NCI-H446 treated with DMSO at 0.1 percent for 48 hours (cell line): ENCODE measurements around the gene IL16.
"Not testable (repeated sequence)": the region's sequence is repeated elsewhere in the genome, so short reads cannot be mapped to it uniquely, and the experiment has no call there.

ENCODE experiments used
- DNase-seq: peaks from one replicate; lab custom pipeline; 2025; lab: John Stamatoyannopoulos, UW

The IL16 gene

DNA sequence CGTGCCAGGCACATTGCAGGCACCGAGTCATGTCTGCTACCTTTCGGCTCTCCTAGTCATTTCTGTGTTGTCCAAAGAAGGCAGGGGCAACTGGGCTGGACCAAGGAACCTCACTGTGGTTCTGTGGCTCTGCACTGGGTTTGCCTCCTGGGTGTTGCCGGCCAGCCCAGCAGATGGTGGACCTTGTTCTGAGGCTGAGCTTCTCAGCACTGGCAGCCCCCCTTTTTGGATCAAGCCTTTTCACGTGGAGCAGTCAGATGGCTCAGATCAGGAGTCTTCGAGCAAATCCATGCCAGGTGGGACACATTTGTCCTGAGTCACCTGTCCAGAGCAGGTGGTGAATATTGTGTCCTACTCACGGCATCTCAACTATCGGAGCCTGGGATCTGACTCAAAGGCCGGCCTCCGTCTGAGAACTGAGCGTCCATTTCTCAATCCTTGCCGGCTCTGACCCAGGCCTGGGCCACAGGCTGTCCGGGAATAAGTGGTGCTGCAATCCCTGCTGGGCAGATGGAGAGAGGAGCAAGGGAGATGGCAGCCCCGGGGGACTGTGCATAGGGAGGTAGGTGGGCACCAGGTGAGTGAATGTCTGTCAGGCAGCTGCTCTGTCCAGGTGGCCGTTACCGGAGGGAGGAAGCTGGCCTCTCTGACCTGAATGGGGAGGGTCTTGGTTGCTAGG, at the start of gene IL16:
IL16 (plus strand) TSS at position 304 of the 679 bp plus-strand sequence. CDS start 28,521 bp downstream, outside the sequence.
- DNase-seq, result no peak

DNA sequence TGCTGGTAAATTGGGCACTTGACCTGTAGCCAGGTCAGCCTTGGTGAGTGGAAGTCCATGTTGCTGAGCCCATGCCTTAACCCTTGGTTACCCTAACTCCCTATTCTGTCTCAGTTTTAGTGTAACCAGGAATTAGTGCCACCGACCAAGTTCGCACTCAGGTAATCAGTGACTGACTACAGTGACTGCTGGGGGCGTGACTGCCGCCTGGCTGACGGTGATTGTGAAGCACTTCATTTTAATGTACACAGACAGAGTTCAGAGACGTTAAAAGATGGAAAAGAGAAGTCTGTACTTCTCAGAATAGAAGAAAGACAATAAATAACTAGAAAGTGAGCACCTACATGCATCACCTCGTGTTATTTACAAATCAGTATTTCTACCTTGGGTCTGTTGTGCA, 45.3 kb upstream of the IL16 start:
- no peak for DNase-seq

DNA sequence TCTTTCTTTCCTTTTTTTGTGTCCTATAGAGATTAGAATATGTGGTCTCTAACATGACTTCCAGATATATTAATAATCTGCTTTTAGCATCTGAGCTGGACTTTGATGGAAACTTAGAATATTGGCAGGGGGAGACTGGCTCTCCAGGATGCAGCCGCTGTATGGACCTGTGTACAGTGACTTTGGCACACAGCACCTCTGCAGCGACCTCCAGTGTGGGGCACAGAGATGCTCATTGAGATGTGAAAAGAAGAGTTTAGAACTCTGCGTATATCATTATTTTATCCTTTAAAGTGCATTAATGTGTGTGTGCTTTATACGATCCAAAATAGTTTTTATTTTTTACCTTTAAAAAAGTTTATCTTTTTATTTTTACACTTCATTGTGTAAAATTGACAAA, 44.3 kb upstream of the IL16 start:
- no peak for DNase-seq

DNA sequence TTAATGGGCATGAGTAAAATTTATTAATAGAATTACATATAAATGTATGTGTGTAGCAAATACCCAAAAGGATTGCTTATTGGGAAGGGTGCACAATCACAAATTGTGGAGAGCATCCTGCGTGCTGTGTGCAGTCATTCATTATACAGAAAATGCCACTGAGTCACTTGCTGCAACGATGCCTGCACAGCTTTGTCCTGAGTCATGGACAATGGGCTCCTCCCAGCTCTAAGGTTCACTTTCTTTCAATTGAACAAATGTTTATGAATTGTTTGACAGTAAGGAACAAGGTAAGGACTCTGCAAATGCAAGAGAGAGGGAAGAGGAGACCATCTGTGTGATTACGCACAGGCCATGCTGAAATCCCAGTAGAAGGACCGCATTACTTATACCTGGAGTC, 43.9 kb upstream of the IL16 start:
- DNase-seq, result no peak

DNA sequence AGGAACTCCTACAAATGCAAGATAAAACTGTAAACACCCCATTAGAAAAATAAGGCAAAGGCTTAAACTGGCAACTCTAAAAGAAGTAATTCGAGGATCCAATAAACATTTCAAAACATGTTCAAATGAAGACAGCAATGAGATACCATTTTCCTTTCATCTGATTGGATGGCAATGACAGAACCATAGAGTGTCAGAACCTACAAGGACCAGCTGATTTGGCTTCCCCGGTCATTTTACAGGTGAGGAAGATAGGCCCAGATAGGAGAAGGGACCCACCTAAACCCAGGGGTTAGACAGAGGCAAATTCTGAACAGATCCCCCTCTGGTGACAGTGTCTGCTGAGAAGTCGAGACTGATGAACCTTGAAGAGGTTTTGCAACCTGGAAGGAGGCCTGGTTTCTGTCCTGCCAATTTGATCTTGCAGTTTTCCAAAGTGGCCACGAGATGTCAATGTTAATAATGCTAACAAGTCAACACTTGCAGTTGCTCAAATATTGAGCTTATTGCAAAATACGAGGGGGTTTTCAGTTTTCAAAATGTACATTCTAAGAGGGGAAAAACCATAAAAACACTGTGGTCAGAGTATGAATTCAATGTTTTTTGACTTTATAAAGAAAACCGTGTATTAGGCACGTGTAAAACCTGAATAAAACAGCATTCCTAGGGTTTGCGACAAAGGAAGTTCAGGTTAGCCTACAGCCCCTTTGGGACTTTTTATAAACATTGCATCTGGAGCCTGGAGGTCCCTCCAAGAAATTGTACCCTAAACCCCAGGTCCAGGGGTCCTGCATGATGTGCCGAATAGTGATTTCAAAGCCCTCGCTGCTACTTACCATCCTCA, 41.1 kb upstream of the IL16 start:
- DNase-seq, result peak; percentile 10

DNA sequence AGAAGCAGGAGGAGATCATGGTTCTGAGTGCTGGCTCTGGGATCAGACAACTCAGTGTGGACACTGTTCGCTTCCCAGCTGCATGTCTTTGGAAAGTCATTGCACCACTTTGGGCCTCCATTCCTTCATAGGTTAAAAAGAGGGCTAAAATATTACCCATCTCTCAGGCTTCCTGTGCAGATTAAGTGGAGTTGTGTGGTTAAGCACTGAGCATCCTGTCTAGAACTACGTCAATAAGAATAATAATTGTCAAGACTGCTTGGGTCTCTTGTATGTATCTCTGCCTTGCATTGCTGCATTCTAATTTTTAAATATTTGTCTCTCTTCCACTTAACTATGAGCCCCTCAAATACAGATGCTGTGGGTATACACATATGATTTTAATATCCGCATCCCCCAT, 40.4 kb upstream of the IL16 start:
- no peak for DNase-seq

DNA sequence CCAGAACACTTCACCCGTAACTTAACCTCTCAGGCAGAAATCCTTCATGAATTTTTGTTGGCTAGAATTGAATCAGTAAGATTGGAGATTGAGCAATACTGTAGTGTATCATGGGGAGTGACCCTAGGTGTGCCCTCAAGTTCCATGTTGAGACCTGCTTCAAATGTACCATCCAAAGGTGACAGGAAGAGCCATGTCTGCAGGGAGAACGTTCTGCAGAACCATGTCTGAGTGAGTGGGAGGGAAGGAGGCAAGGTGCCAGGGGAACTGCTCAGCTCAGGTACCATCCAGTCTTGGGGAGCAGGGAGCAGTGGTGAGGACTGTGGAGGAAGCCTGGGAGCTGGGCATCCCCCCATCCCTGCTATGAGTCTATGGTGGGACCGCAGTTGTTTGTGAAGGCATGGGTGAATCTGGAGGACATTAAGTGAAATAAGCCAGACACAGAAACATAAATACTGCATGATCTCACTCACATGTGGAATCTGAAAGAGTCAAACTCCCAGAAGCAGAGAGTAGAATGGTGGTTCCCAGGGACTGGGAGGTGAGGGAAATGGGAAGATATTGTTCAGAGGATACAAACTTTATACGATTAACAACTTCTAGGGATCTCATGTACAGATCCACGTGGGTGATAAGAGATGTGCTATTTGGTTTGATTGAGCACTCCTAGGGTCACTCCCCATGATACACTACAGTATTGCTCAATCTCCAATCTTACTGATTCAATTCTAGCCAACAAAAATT, 39.3 kb upstream of the IL16 start:
- DNase-seq, result no peak

DNA sequence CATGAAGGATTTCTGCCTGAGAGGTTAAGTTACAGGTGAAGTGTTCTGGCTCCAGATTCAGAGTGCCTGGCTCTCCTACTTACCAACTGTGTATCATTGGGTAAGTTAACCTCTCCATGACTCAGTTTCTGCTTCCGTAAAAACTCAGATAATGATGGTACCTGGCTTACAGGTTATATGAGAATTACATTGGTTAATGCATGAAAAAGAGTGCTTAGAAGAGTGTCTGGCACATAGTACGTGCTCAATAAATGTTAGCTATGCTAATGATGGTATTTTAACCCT, 38.8 kb upstream of the IL16 start:
- DNase-seq, result no peak

DNA sequence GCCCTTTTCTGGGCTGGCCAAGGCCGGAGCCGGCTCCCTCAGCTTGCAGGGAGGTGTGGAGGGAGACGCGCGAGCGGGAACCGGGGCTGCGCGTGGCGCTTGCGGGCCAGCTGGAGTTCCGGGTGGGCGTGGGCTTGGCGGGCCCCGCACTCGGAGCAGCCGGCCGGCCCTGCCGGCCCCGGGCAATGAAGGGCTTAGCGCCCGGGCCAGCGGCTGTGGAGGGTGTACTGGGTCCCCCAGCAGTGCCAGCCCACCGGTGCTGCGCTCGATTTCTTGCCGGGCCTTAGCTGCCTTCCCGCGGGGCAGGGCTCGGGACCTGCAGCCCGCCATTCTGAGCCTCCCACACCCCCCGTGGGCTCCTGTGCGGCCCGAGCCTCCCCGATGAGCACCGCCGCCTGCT, 38.1 kb upstream of the IL16 start:
- not testable (repeated sequence) for DNase-seq

DNA sequence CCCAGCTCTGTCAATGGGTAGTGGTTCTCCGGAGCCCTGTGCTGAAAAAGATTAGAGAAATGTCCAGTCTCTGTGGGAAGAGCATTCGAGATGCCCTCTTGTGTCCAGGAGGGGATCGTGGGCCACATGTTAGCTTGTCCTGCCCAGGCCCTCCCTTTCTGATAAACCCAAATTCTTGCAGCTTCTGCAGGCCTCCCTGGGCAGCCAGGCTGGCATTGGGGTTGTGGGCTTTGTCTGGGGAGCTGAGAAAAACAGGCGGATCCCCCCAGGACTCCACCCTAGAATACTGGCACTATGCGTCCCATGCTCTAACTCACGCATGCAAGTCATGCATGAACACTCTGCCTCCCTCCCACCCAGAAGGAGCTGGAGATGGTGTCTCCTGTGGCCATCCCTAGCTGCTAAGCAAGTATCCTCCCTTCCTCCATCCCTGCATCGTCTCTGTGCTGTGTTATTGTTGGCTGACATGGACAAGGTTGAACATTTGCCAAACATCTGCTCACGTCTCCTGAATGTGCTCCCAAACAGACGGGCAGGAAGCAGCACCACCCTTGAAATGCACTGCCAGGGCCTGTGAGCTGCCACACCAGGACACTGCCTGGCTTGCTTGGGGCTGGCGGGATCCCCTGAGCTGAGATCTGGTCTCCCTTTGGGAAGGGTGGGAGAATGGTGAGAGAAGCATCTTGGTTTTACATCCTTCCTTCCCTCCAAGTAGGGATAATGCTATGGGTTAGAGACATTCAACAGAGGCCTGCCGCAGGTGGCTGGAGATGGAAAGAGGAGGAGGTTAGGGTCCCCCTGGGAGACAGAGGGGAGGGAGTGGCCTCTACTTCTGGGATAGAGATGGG, 36.1 kb upstream of the IL16 start:
- peak; percentile 65 for DNase-seq

DNA sequence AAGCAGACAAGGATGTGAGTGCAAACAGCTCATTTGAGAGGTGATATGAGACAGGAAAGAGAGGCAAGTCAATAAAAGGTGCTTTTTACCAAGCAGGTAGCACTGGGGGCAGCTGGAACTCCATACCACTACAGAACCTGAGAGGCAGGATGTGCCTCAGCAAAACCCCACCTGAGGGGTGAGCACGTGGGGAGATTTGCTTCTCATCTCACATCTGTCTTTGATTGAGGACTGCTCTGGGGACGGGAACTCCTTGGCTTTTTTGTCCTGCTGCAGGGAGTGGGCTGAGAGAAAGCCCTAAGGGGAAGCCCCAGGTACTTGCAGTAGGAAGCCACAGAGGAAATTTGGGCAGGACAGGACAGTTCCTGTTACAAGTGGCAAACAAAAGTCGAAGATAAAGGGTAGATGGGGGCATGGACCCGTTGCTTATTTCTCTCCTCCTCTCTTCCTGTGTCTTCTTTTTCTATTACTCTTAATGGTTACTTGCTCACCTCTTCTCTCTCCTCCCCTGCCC, 35.5 kb upstream of the IL16 start:
- no peak for DNase-seq

DNA sequence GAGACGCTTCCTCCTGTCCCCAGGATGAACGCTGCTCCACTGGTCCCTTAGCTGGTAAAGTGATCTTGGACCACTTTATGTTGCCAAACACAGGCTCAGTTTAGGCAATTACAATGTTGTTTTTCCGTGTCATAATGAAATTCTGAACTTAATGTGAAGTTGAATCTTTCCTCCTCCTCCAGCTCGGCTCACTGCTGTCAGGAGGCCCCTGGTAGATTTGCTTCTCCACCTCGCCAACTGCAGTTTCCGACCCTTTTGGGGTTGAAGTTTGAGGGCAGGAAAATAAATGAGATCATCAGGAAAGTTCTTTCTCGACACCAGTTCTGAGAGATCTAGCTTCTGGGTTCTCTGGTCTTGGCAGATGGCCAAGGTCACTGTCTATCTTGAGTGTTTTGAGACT, 34.8 kb upstream of the IL16 start:
- DNase-seq, result no peak

DNA sequence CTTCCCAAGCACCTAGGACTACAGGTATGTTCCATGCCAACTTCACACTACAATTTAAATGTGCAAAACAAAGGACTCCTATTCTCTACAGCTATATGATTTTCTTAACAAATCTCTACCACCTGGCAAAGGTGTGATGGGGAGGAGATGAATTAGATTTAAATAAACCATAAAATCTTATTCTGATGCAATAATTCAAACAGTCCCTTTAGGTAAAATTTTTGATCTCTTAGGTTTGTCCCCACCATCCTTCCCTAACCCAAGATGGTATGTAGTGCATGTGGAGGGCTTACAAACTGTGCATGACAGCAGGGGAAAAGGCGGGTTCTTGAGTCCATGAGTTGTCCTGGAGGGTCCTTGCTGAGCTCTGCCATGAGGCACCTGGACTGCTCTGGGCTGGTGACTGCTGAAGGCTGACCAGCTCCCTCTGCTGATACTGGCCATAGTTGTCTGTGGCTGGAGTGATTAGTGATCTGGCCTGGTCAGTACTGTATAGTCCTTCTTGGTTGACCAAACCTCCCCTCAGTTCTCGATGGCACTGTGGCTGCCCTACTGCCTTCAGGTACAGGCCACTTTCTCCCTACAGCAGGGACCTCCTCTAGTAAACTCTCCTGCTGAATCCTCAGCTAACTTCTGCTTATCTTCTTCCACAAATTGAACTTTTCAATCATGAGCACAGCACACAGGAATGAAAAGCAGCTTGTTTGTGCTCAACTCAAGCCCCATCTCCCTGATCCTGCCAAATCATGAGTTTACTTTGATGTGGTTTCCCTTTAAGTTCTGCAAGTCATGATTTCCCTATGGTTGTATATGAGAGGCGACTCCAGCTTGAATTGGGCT, 32.5 kb upstream of the IL16 start:
- DNase-seq, result no peak

DNA sequence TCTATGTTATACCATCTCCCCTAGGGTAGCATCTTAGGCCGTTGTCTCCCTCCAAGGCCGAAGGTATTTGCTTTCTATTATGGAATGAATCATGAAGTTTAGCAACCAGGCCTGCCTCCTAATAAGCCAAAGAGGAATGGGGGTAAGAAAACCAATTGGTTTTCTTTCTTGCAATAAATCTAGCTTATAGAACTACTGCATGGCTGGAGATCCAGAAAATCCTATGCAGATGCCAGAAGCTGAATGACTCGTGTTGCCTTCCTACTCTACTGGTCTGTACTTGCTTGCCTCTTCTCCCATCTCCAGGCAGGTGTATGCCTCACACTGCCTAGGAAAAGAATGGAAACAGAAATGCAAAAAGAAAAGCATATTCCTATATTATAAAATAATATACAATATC, 31.1 kb upstream of the IL16 start:
- DNase-seq, result no peak

DNA sequence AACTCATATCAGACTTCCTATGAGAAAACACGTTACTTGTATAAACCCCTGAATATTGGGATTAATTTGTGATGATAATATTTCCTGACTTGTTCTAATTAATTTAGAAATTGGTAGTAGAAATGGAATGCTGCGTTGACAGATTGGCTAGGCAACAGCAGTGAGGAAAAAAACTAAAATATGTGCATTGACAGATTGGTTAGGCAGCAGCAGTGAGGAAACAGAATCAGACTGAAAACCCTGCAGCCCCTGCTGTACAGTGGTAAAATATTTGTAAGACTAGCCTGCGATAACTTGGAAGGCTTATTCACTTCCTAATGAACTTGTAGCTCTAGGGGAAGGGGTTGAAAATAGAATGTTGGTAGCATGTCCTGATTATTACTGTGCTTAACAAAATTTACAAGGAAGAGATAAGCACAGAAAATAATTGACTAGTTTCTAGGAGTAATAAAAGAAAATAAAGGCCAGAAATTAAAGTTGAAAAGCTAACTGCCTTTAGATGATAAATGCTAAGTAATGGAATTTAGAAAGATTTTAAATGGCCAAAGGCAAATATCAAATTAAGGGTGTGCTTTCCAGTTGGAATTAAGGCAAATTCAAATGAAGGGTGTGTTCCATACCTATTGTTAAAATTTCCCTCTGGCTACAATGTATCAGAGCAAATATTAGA, 29.9 kb upstream of the IL16 start:
- no peak for DNase-seq

DNA sequence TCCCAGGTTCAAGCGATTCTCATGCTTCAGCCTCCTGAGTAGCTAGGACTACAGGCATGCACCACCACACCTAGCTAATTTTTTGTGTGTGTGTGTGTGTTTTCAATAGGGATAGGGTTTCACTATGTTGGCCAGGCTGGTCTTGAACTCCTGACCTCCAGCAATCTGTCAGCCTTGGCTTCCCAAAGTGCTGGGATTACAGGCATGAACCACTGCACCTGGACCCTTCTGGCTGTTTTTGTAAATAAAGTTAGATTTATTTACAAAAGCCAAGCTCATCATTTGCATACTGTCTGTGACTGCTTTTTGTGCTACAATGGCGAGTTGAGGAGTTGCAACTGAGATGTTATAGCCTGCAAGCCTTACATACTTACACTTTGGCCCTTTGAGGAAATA, 28.6 kb upstream of the IL16 start:
- no peak for DNase-seq

DNA sequence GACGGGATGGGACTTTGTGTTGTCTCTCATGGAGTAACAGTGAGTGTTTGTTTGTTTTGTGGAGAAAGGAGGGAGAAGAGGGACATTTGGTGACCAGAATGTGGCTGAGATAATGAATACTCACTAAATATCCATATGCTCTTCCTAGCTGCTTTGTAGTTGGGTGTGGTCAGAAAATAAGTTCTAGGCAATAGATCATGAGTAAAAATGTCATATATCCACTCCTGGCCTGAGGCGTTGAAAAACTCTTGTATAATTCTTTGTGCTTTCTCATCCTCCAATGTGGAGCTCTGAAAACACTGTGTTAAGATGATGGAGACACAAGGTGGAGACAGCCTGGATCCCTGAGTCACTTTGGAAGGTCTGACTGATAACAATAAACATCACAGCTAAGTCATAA, 28.0 kb upstream of the IL16 start:
- DNase-seq, result no peak

DNA sequence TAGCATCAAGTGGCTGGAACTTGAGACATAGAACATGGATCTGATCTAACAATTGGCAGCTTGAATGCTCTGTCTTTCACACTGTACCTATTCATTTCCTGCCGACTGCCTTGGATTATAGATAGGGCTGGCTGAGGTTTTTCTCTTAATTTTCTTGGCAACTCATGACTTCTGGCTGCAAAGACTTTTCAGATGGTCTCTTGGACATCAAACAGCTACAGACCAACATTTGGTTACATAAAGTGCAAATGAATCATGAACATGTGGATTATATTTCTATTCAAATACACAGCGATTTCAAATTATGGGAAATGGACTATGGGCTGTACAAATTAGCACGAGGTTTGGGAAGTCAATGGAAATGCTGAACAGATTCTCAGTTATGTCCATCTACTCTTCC, 26.2 kb upstream of the IL16 start:
- peak; percentile 28 for DNase-seq

DNA sequence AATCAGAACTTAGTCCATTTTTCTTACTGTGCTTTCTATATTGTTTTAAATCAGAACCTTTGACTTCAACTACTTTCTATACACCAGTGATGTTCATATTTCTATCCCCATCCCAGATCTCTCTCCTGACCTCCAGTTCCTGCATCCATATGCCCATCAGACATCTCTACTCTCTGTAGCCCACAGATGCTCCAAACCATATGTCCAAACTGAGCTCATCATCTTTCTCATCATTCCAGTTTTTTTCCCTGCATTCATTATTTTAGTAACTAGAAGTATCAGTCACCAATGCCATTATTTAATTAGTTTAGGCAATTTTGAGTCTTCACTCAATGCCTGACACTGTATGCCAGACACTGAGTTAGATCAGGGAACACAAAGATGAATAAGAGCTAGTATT, 25.4 kb upstream of the IL16 start:
- peak; percentile 10 for DNase-seq

DNA sequence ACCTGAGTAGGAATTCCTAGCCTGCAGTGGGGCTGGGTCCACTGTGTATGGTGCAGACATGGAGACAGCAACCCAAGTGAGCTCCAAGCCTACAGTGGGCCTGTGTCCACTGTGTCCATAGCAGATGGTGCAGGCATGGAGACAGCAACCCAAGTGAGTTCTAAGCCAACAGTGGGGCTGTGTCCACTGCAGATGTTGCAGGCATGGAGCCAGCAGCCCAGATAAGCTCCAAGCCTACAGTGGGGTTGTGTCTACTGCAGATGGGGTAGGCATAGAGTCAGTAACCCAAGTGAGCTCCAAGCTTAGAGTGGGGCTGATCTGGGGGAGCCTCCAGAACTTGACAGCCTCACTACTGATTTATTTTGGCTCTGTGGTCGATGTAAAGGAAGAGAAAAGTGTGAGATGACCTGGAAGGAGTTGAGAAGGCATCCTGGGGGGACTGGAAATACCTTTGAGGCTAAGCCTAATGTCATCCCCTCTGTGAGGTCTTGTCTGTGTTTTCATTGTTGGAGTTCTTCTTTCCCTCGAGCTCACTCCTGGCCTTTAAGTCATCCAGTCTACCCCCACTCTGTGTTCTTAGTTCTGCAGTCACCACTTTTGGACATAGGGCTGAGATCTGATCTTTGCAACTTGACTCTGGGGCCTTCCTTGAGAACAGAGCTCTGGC, 22.4 kb upstream of the IL16 start:
- no peak for DNase-seq
